ENCODE measurements around the gene HPSE2.
"Not testable (repeated sequence)": the region's sequence is repeated elsewhere in the genome, so short reads cannot be mapped to it uniquely, and the experiment has no call there.

Gene HPSE2

GRCh38 chr10:99005254-99005653 is 230.4 kb downstream of the HPSE2 start:
- DNase-seq (ENCODE audit: low read depth), result no peak

- no peak for DNase-seq (ENCODE audit: low read depth)
Observed at GRCh38 chr10:99004738-99005137, 230.9 kb downstream of the HPSE2 start.

GRCh38 chr10:99002392-99002791 is 233.3 kb downstream of the HPSE2 start:
- DNase-seq (ENCODE audit: low read depth), result no peak

GRCh38 chr10:98997596-98997995 is 238.1 kb downstream of the HPSE2 start:
- no peak for DNase-seq (ENCODE audit: low read depth)

- DNase-seq (ENCODE audit: low read depth), result no peak
Observed at GRCh38 chr10:98994030-98994429, 241.6 kb downstream of the HPSE2 start.

- DNase-seq (ENCODE audit: low read depth), result not testable (repeated sequence)
Observed at GRCh38 chr10:98983751-98984150, 251.9 kb downstream of the HPSE2 start.

- no peak for DNase-seq (ENCODE audit: low read depth)
Observed at GRCh38 chr10:98980353-98980752, 255.3 kb downstream of the HPSE2 start.

- no peak for DNase-seq (ENCODE audit: low read depth)
Observed at GRCh38 chr10:98971464-98971863, 264.2 kb downstream of the HPSE2 start.

- DNase-seq (ENCODE audit: low read depth), result no peak
Observed at GRCh38 chr10:98967601-98968000, 268.1 kb downstream of the HPSE2 start.

GRCh38 chr10:98963608-98964007 is 272.0 kb downstream of the HPSE2 start:
- no peak for DNase-seq (ENCODE audit: low read depth)

GRCh38 chr10:98959379-98959778 is 276.3 kb downstream of the HPSE2 start:
- DNase-seq (ENCODE audit: low read depth), result no peak

GRCh38 chr10:98957801-98958200 is 277.9 kb downstream of the HPSE2 start:
- no peak for DNase-seq (ENCODE audit: low read depth)

- no peak for DNase-seq (ENCODE audit: low read depth)
Observed at GRCh38 chr10:98956576-98957260, 278.9 kb downstream of the HPSE2 start.

- no peak for DNase-seq (ENCODE audit: low read depth)
Observed at GRCh38 chr10:98953251-98953650, 282.4 kb downstream of the HPSE2 start.

GRCh38 chr10:98951269-98952000 is 284.2 kb downstream of the HPSE2 start:
- DNase-seq (ENCODE audit: low read depth), result no peak

- DNase-seq (ENCODE audit: low read depth), result no peak
Observed at GRCh38 chr10:98950106-98950505, 285.5 kb downstream of the HPSE2 start.

GRCh38 chr10:98949306-98949705 is 286.3 kb downstream of the HPSE2 start:
- no peak for DNase-seq (ENCODE audit: low read depth)

- DNase-seq (ENCODE audit: low read depth), result no peak
Observed at GRCh38 chr10:98943681-98944080, 292.0 kb downstream of the HPSE2 start.

GRCh38 chr10:98929709-98930108 is 305.9 kb downstream of the HPSE2 start:
- no peak for DNase-seq (ENCODE audit: low read depth)

GRCh38 chr10:98925651-98926050 is 310.0 kb downstream of the HPSE2 start:
- DNase-seq (ENCODE audit: low read depth), result no peak

- no peak for DNase-seq (ENCODE audit: low read depth)
Observed at GRCh38 chr10:98924526-98924925, 311.1 kb downstream of the HPSE2 start.

GRCh38 chr10:98921316-98921715 is 314.3 kb downstream of the HPSE2 start:
- DNase-seq (ENCODE audit: low read depth), result no peak

- DNase-seq (ENCODE audit: low read depth), result no peak
Observed at GRCh38 chr10:98920807-98921206, 314.8 kb downstream of the HPSE2 start.

GRCh38 chr10:98920360-98920759 is 315.3 kb downstream of the HPSE2 start:
- DNase-seq (ENCODE audit: low read depth), result no peak
